Epithelial cell of alveolus of lung (primary cell): ENCODE data around the gene TMEM120B. TPM values are rescaled to one million over a fixed set of nuclear protein-coding genes. Genes with fewer than 3 reads are reported as not detected.

Source experiments
- total RNA-seq: library from RNA; depleted of rRNA; stranded (reverse); fragments of >200 nt; gene quantifications from 2 replicates; pipeline ENCODE4 v1.2.1, GENCODE V29; 2015

The TMEM120B gene
- total RNA-seq, result 10.7 and 12.7 TPM in 2 replicates

GRCh38 chr12:121712461-121713256, at the start of gene TMEM120B:
TSS of gene TMEM120B (plus strand) at chr12:121712752. CDS start at chr12:121712896, 144 bp downstream.

GRCh38 chr12:121669521-121669900, 43.0 kb upstream of the TMEM120B start, which contains the start of gene MORN3:
TSS of gene MORN3 (minus strand) at chr12:121669654. CDS start at chr12:121669483, 171 bp downstream.

GRCh38 chr12:121793440-121793837, 80.9 kb downstream of the TMEM120B start, which contains the start of gene RHOF:
TSS of gene RHOF (minus strand) at chr12:121793688. CDS start at chr12:121793633, 55 bp downstream.

GRCh38 chr12:121803861-121804416, 91.4 kb downstream of the TMEM120B start, which contains the start of gene SETD1B:
TSS of gene SETD1B (plus strand) at chr12:121804009. CDS start at chr12:121804738, 729 bp downstream.

Other genes starting within 250 kb of the TMEM120B start
- 25.0 and 25.1 TPM in 2 replicates for gene KDM2B, start 131.7 kb upstream of the TMEM120B start, total RNA-seq
- 7.7 and 11.4 TPM in 2 replicates for gene ORAI1, start 86.2 kb upstream of the TMEM120B start, total RNA-seq
- under 0.01 and 1.6 TPM in 2 replicates for gene MORN3, start 43.1 kb upstream of the TMEM120B start, total RNA-seq
- 22.0 and 23.4 TPM in 2 replicates for gene RHOF, start 80.9 kb downstream of the TMEM120B start, total RNA-seq
- 3.9 and 9.8 TPM in 2 replicates for gene SETD1B, start 91.3 kb downstream of the TMEM120B start, total RNA-seq
- gene HPD, start 146.1 kb downstream of the TMEM120B start, total RNA-seq, result 0.52 and 1.5 TPM in 2 replicates
- gene PSMD9, start 176.0 kb downstream of the TMEM120B start, total RNA-seq, result 62.1 and 76.0 TPM in 2 replicates
- gene CFAP251, start 205.8 kb downstream of the TMEM120B start, total RNA-seq, result 0.72 and 2.3 TPM in 2 replicates